Smooth muscle cell (in vitro differentiated cells): Measurements from ENCODE around the gene RBMS1. TPM values are rescaled to one million over a fixed set of nuclear protein-coding genes. Genes with fewer than 3 reads are reported as not detected.

ENCODE experiments used
- DNase-seq: peaks from one replicate; lab custom pipeline; 2025; ENCODE audit not compliant: unreplicated experiment; lab: John Stamatoyannopoulos, UW
- H2AFZ ChIP-seq: fragments of 200-600 bp; sonication (generic); 2 replicates; pipeline ENCODE4 v1.6.0; 2016; ENCODE audit warnings: antibody characterized with exemption, low read depth, mild to moderate bottlenecking
- H3F3A ChIP-seq: fragments of 200-600 bp; sonication (generic); 2 replicates; pipeline ENCODE4 v1.6.0; 2017; ENCODE audit warnings: antibody characterized with exemption, low read depth
- H3K27ac ChIP-seq: fragments of 200-600 bp; sonication (generic); 2 replicates; pipeline ENCODE4 v1.5.1; 2016; ENCODE audit warnings: low read depth, mild to moderate bottlenecking
- H3K27me3 ChIP-seq: fragments of 200-600 bp; sonication (generic); 2 replicates; pipeline ENCODE4 v1.6.1; 2016; ENCODE audit warnings: low read depth, mild to moderate bottlenecking
- H3K36me3 ChIP-seq: fragments of 200-600 bp; sonication (generic); 2 replicates; pipeline ENCODE4 v1.5.1; 2016; ENCODE audit warnings: low read depth
- H3K4me1 ChIP-seq: fragments of 200-600 bp; sonication (generic); 2 replicates; pipeline ENCODE4 v1.5.1; 2016; ENCODE audit warnings: low read depth
- H3K4me2 ChIP-seq: fragments of 200-600 bp; sonication (generic); 2 replicates; pipeline ENCODE4 v1.6.0; 2016; ENCODE audit warnings: mild to moderate bottlenecking
- H3K4me3 ChIP-seq: fragments of 200-600 bp; sonication (generic); 2 replicates; pipeline ENCODE4 v1.5.1; 2016; ENCODE audit warnings: mild to moderate bottlenecking
- H3K79me2 ChIP-seq: fragments of 200-600 bp; sonication (generic); 2 replicates; pipeline ENCODE4 v1.6.0; 2016; ENCODE audit warnings: low read depth, mild to moderate bottlenecking
- H3K9ac ChIP-seq: fragments of 200-600 bp; sonication (generic); 2 replicates; pipeline ENCODE4 v1.6.0; 2016; ENCODE audit warnings: low read depth
- H3K9me3 ChIP-seq: fragments of 200-600 bp; sonication (generic); replicated peaks from 2 replicates; pipeline ENCODE4 v1.5.1; 2016; ENCODE audit warnings: low read depth
- H4K20me1 ChIP-seq: fragments of 200-600 bp; sonication (generic); 2 replicates; pipeline ENCODE4 v1.6.0; 2016; ENCODE audit warnings: low read depth
- CTCF ChIP-seq: fragments of 200-600 bp; sonication (generic); IDR thresholded peaks from 2 replicates; pipeline ENCODE4 v1.5.1; 2017; ENCODE audit warnings: borderline replicate concordance, mild to moderate bottlenecking, antibody characterized with exemption; ENCODE audit not compliant: insufficient read depth, poor library complexity, severe bottlenecking
- WGBS: methylation state at CpG from one replicate; pipeline ENCODE4 v1.1.7; 2016; ENCODE audit warnings: low lambda C conversion rate; 5-methylcytosine and 5-hydroxymethylcytosine counted together
- polyA plus RNA-seq: library from polyadenylated mRNA; unstranded; fragments of >200 nt; fragmentation: Nextera tagmentation; extraction: Ambion mirVana; gene quantifications from 2 replicates; pipeline ENCODE4 v1.2.1, GENCODE V29; 2016
- total RNA-seq: library from RNA; depleted of rRNA; stranded (reverse); fragments of >200 nt; gene quantifications from 2 replicates; pipeline ENCODE4 v1.2.3, GENCODE V29; 2014

Gene RBMS1
- total and polyA plus RNA-seq, 2 experiments from 2014 or later, result 103 to 160 TPM

GRCh38 chr2:160499865-160500264 is 6.3 kb upstream of the RBMS1 start:
- TF ChIP-seq CTCF, result no peak
- no peak for DNase-seq
- Histone ChIP-seq H3K4me1 (no peaks in the 10 kb centered on the region), H3K27ac (no peak overlapping the region), H3K79me2 (no peaks in the 10 kb centered on the region), H3K9ac (no peak overlapping the region), H4K20me1 (no peaks in the 10 kb centered on the region), H3K9me3 (no peaks in the 10 kb centered on the region), H3K4me3 (no peak overlapping the region), H2AFZ (no peak overlapping the region), H3K36me3 (no peaks in the 10 kb centered on the region), H3F3A (no peaks in the 10 kb centered on the region), H3K4me2 (no peak overlapping the region), H3K27me3 (no peaks in the 10 kb centered on the region)
- 96% methylated on average over 1 of the region's 1 CpG for WGBS

GRCh38 chr2:160498137-160498536 is 4.5 kb upstream of the RBMS1 start:
- Histone ChIP-seq H3K9me3 (no peaks in the 10 kb centered on the region), H3K4me3 (no peak overlapping the region), H3K4me1 (no peaks in the 10 kb centered on the region), H3K4me2 (no peak overlapping the region), H3K27me3 (no peaks in the 10 kb centered on the region), H4K20me1 (no peaks in the 10 kb centered on the region), H3K79me2 (peaks cover 5% of the 10 kb centered on the region), H2AFZ (no peak overlapping the region), H3K27ac (no peak overlapping the region), H3K9ac (no peak overlapping the region), H3K36me3 (no peaks in the 10 kb centered on the region), H3F3A (no peaks in the 10 kb centered on the region)
- no peak for DNase-seq
- 49% methylated on average over 5 of the region's 5 CpGs for WGBS
- no peak for TF ChIP-seq CTCF

DNA sequence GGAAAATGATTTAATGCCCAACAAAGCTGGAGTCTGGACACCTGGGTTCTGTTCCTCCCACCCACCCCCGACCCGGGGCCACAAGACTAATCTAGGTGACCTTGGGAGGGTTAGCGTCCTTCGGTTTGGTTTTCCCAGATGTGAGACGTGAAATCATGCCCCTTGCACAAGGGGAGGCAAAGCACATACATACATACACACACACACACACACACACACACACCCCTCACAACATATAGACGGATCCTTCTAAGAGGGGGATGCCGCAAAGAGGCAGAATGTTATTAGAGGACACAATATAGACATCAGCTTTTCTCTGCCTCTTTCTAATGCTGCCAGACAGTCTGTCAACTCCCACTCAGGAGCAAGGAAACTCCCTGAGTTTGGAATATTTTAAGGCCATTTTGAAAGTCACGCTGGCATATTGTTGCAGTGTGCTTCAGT is 616 bp upstream of the RBMS1 start:
- H3K9me3 ChIP-seq, result no peaks in the 10 kb centered on the region
- H3K27me3 ChIP-seq, result no peaks in the 10 kb centered on the region
- peaks cover 44% of the 10 kb centered on the region for H3K79me2 ChIP-seq
- no peak for TF ChIP-seq CTCF
- peak overlapping the region; percentile 99 for H3K4me3 ChIP-seq
- H3K4me2 ChIP-seq, result peak overlapping the region; percentile 100
- peaks cover 12% of the 10 kb centered on the region for H3K4me1 ChIP-seq
- no peaks in the 10 kb centered on the region for H3K36me3 ChIP-seq
- H3F3A ChIP-seq, result no peaks in the 10 kb centered on the region
- peak overlapping the region; percentile 73 for H2AFZ ChIP-seq
- H3K27ac ChIP-seq, result peak overlapping the region; percentile 99
- DNase-seq, result no peak
- H4K20me1 ChIP-seq, result peaks cover 26% of the 10 kb centered on the region
- WGBS, result 9% methylated on average over 7 of the region's 8 CpGs
- H3K9ac ChIP-seq, result peak overlapping the region; percentile 99
